CD14-positive monocyte (primary cell): Measurements from ENCODE around the gene TUT7. TPM values are rescaled to one million over a fixed set of nuclear protein-coding genes. Genes with fewer than 3 reads are reported as not detected.
"Not testable (repeated sequence)": the region's sequence is repeated elsewhere in the genome, so short reads cannot be mapped to it uniquely, and the experiment has no call there.

ENCODE experiments used
- DNase-seq, 3 donors: peaks; one replicate each; pipeline ENCODE4 v3.0.0-alpha.2; 2011 to 2022
- H2AFZ ChIP-seq: 2 replicates; pipeline ENCODE4 v1.6.0; 2012; ENCODE audit warnings: mild to moderate bottlenecking, low read depth, low read length, inconsistent platforms; ENCODE audit not compliant: insufficient read depth, poor library complexity, severe bottlenecking
- H3K27ac ChIP-seq, 2 donors: 1 replicate in 1 of 2; 2 replicates in 1 of 2; pipeline ENCODE4 v1.5.1; 2012 to 2013; ENCODE audit warnings: low read length in 2 of 2, control low read depth in 1 of 2, inconsistent platforms in 1 of 2, low read depth in 1 of 2, mild to moderate bottlenecking in 1 of 2
- H3K27me3 ChIP-seq, 2 donors: one replicate each; pipeline versions ENCODE4 v1.6.0 to v1.6.1; 2011 to 2013; ENCODE audit warnings: low read length in 2 of 2; ENCODE audit not compliant: control insufficient read depth in 2 of 2, insufficient read depth in 2 of 2
- H3K36me3 ChIP-seq, 2 donors: replicated peaks in 1 of 2; 1 replicate in 1 of 2; 2 replicates in 1 of 2; pipeline versions ENCODE4 v1.5.1 to v1.6.1; 2012 to 2013; ENCODE audit warnings: low read length in 2 of 2, control low read depth in 1 of 2, inconsistent platforms in 1 of 2, mild to moderate bottlenecking in 1 of 2; ENCODE audit not compliant: insufficient read depth in 2 of 2, control insufficient read depth in 1 of 2
- H3K4me1 ChIP-seq, 2 donors: 1 replicate in 1 of 2; 2 replicates in 1 of 2; pipeline versions ENCODE4 v1.5.1 to v1.6.1; 2012 to 2013; ENCODE audit warnings: low read length in 2 of 2, control low read depth in 1 of 2, inconsistent platforms in 1 of 2, mild to moderate bottlenecking in 1 of 2, moderate library complexity in 1 of 2; ENCODE audit not compliant: insufficient read depth in 2 of 2, control insufficient read depth in 1 of 2
- H3K4me2 ChIP-seq: replicated peaks from 2 replicates; pipeline ENCODE3; 2012; ENCODE audit warnings: low read length, moderate library complexity, mild to moderate bottlenecking; ENCODE audit not compliant: poor library complexity, severe bottlenecking; ENCODE audit errors: extremely low read depth
- H3K4me3 ChIP-seq, 3 experiments: fragments of 200-600 bp in 1 of 3; sonication (generic) in 1 of 3; replicated peaks in 1 of 3; 1 replicate in 2 of 3; 2 replicates in 1 of 3; pipeline ENCODE4 v1.5.1; 2011 to 2013; ENCODE audit warnings: low read length in 3 of 3, mild to moderate bottlenecking in 3 of 3, control low read depth in 2 of 3, low read depth in 2 of 3, inconsistent platforms in 1 of 3, moderate library complexity in 1 of 3
- H3K79me2 ChIP-seq: 2 replicates; pipeline ENCODE4 v1.6.0; 2012; ENCODE audit warnings: mild to moderate bottlenecking, control low read depth, inconsistent platforms, low read length, moderate library complexity; ENCODE audit not compliant: insufficient read depth
- H3K9ac ChIP-seq: 2 replicates; pipeline ENCODE4 v1.6.0; 2017; ENCODE audit warnings: low read length, mild to moderate bottlenecking; ENCODE audit not compliant: insufficient read depth, poor library complexity, severe bottlenecking
- H3K9me3 ChIP-seq, 2 donors: replicated peaks in 1 of 2; 1 replicate in 1 of 2; 2 replicates in 1 of 2; pipeline versions ENCODE4 v1.5.1 to v1.6.1; 2012 to 2013; ENCODE audit warnings: low read length in 2 of 2, control low read depth in 1 of 2; ENCODE audit not compliant: control insufficient read depth in 1 of 2, insufficient read depth in 1 of 2
- H4K20me1 ChIP-seq: 2 replicates; pipeline ENCODE4 v1.6.0; 2012; ENCODE audit warnings: mild to moderate bottlenecking, low read length, control low read depth, moderate library complexity; ENCODE audit not compliant: insufficient read depth
- H3K27ac Mint-ChIP-seq, 7 donors: one replicate each; pipeline ENCODE4 v1.8.0; 2020; ENCODE audit warnings: mild to moderate bottlenecking in 7 of 7, mixed read lengths in 7 of 7, moderate library complexity in 6 of 7, inconsistent platforms in 2 of 7
- H3K27me3 Mint-ChIP-seq, 3 donors: one replicate each; pipeline ENCODE4 v1.8.0; 2021 to 2022; ENCODE audit warnings: low read depth in 3 of 3, mild to moderate bottlenecking in 3 of 3, mixed read lengths in 3 of 3, moderate library complexity in 3 of 3, inconsistent platforms in 1 of 3
- H3K36me3 Mint-ChIP-seq, 2 donors: one replicate each; pipeline ENCODE4 v1.8.0; 2020; ENCODE audit warnings: mixed read lengths in 2 of 2, inconsistent platforms in 1 of 2, mild to moderate bottlenecking in 1 of 2
- H3K4me1 Mint-ChIP-seq: one replicate; pipeline ENCODE4 v1.8.0; 2020; ENCODE audit warnings: mild to moderate bottlenecking, mixed read lengths
- H3K4me3 Mint-ChIP-seq, 2 donors: one replicate each; pipeline ENCODE4 v1.8.0; 2020; ENCODE audit warnings: mild to moderate bottlenecking in 2 of 2, mixed read lengths in 2 of 2, moderate library complexity in 1 of 2
- H3K9me3 Mint-ChIP-seq, 7 donors: one replicate each; pipeline ENCODE4 v1.8.0; 2020 to 2022; ENCODE audit warnings: mixed read lengths in 7 of 7, mild to moderate bottlenecking in 6 of 7, moderate library complexity in 6 of 7, inconsistent platforms in 2 of 7
- WGBS: methylation state at CpG from one replicate; pipeline ENCODE4 v1.1.5; 2013; ENCODE audit warnings: missing lambda C conversion rate; ENCODE audit not compliant: insufficient coverage; 5-methylcytosine and 5-hydroxymethylcytosine counted together
- intact Hi-C, 2 donors: fragments of 100-400 bp; cut with micrococcal nuclease; formaldehyde crosslinking; loops; one replicate each; pipeline versions ENCODE4 v1.15.0 to v1.15.1; 2023
- polyA plus RNA-seq, 3 donors: library from polyadenylated mRNA; depleted of rRNA in 1 of 3; unstranded in 2 of 3; stranded (reverse) in 1 of 3; fragments of 300-500 nt in 2 of 3; fragments of >200 nt in 1 of 3; fragmentation: Illumina TruSeq in 2 of 3; gene quantifications; 1 replicate in 2 of 3; 2 replicates in 1 of 3; pipeline ENCODE4 v1.2.3, GENCODE V29; 2012 to 2021
- TF ChIP-seq, protein P1 (sequence below): fragments of 200-600 bp; IDR thresholded peaks from one replicate; pipeline ENCODE4 v1.8.0; 2022; ENCODE audit warnings: antibody characterized with exemption, mild to moderate bottlenecking

The TUT7 gene
- polyA plus RNA-seq, 3 donors = 14.2 to 51.6 (median 27.9) TPM

DNA sequence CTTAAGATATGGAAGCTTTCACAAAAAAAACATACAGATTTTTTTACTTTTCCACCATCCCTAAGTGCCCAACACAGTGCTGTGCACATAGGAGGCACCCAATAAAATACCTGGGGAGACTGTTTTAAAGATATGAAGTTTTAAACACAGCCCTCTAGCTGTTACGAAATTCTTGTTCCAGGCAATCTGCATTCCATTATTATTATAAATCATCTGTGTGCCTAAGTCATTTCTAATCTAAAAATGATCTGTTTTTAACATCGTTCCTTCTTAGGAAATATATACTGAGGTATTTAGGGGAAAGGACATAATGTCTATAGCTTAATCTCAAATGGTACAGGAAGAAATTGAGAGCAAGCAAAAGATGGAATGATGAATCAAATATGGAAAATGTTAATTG, 39.1 kb downstream of the TUT7 start:
- TF ChIP-seq, protein P1, sequence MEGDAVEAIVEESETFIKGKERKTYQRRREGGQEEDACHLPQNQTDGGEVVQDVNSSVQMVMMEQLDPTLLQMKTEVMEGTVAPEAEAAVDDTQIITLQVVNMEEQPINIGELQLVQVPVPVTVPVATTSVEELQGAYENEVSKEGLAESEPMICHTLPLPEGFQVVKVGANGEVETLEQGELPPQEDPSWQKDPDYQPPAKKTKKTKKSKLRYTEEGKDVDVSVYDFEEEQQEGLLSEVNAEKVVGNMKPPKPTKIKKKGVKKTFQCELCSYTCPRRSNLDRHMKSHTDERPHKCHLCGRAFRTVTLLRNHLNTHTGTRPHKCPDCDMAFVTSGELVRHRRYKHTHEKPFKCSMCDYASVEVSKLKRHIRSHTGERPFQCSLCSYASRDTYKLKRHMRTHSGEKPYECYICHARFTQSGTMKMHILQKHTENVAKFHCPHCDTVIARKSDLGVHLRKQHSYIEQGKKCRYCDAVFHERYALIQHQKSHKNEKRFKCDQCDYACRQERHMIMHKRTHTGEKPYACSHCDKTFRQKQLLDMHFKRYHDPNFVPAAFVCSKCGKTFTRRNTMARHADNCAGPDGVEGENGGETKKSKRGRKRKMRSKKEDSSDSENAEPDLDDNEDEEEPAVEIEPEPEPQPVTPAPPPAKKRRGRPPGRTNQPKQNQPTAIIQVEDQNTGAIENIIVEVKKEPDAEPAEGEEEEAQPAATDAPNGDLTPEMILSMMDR = no peak
- Histone ChIP-seq H3K4me3 (no peak overlapping the region), H2AFZ (no peak overlapping the region), H3K36me3 (peaks cover 85 to 87% of the 10 kb centered on the region in 2 donors), H4K20me1 (peaks cover 82% of the 10 kb centered on the region), H3K4me2 (no peak overlapping the region), H3K79me2 (no peaks in the 10 kb centered on the region), H3K27ac (no peak overlapping the region), H3K27me3 (no peaks in the 10 kb centered on the region), H3K9ac (no peak overlapping the region), H3K4me1 (no peaks in the 10 kb centered on the region), H3K9me3 (no peaks in the 10 kb centered on the region)
- Mint-ChIP-seq H3K9me3 (peaks cover 0 to 2% (median 0%) of the 10 kb centered on the region in 7 donors), H3K4me3 (no peak overlapping the region), H3K27me3 (no peaks in the 10 kb centered on the region), H3K4me1 (no peaks in the 10 kb centered on the region), H3K27ac (no peak overlapping the region), H3K36me3 (peaks cover 86 to 95% of the 10 kb centered on the region in 2 donors)
- no peak for DNase-seq
- no CpG with 5 or more reads among the region's 2 CpGs for WGBS
- intact Hi-C loops = no loop called here

DNA sequence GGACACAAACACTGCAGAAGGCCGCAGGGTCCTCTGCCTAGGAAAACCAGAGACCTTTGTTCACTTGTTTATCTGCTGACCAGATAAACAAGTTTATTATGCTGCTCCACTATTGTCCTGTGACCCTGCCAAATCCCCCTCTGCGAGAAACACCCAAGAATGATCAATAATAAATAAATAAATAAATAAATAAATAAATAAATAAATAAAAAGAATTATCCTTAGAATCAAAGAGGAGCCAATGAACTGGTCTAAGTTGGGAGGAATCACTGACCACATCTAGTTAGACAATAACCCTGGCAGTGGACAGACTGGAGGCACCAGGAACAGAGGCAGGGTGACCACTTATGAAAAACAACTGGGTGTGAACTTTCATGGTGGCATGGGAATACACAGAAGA, 41.3 kb downstream of the TUT7 start:
- H3K9ac ChIP-seq, H3K4me3 Mint-ChIP-seq, H3K27me3 ChIP-seq, H3K9me3 Mint-ChIP-seq, intact Hi-C loops, H3K27me3 Mint-ChIP-seq, H2AFZ ChIP-seq, H3K4me1 Mint-ChIP-seq, H3K4me1 ChIP-seq, DNase-seq, H3K27ac ChIP-seq, H3K4me3 ChIP-seq, H3K79me2 ChIP-seq, H3K9me3 ChIP-seq, H3K4me2 ChIP-seq: not testable (repeated sequence)
- Mint-ChIP-seq H3K27ac (peak overlapping the region in 1 of 7 donors; percentile 39), H3K36me3 (peaks cover 88 to 93% of the 10 kb centered on the region in 2 donors)
- H4K20me1 ChIP-seq = peaks cover 82% of the 10 kb centered on the region
- H3K36me3 ChIP-seq = peaks cover 85 to 87% of the 10 kb centered on the region in 2 donors
- no CpG with 5 or more reads among the region's 2 CpGs for WGBS
